ENCODE results near the gene ARMC6.

ARMC6 gene

DNA sequence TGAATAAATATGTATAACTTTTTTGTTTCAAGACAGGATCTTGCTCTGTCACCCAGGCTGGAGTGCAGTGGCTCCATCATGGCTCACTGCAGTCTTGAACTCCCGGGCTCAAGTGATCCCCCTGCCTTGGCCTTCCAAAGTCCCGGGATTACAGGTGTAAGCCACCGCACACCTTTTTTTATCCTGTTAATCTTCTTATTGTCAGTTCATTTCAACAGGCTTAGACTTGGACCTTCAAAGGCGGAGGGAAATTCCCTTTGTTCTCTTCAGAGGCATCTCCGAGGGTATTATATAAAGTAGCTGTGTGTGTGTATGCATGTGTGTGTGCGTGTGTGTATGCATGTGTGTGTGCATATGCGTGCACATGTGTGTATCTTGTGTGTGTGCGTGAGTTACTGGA lies 35.1 kb upstream of the ARMC6 start:
- no peak for TF ChIP-seq CTCF (IDR thresholded peaks at IDR 0.05; ENCODE audit: low read depth, low read length, missing control alignments)
- no peak overlapping the region for H3K4me3 ChIP-seq (ENCODE audit: low read depth, low read length)
- no peak for DNase-seq (ENCODE audit: low read depth)

- no peak overlapping the region for H3K4me3 ChIP-seq (ENCODE audit: low read depth, low read length)
- no peak for DNase-seq (ENCODE audit: low read depth)
- no peak for TF ChIP-seq CTCF (IDR thresholded peaks at IDR 0.05; ENCODE audit: low read depth, low read length, missing control alignments)
Observed at GRCh38 chr19:18999016-18999758, 34.2 kb upstream of the ARMC6 start.

- TF ChIP-seq CTCF (IDR thresholded peaks at IDR 0.05; ENCODE audit: low read depth, low read length, missing control alignments) = peak; percentile 3
- no peak overlapping the region for H3K4me3 ChIP-seq (ENCODE audit: low read depth, low read length)
- DNase-seq (ENCODE audit: low read depth) = no peak
Observed at GRCh38 chr19:18999896-19000620, 33.3 kb upstream of the ARMC6 start.

DNA sequence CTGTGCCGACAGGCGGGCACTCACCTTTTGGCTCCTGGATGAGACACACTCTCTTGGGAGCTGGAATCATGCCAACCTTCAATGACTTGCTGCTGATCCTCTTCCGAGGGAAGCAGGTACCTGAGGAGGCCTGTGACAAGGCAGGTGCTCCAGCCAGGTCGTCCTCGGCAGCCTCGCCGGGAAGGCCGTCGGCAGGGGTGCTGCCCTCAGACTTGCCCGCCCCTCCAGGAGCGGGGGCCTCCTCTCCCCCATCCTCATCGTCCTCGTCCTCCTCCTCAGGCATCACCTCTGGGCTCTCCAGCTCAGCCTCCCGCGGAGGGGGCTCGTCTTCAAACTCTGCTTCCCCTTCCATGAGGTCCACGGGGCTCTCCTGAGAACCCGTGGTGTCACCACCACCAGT lies 29.3 kb upstream of the ARMC6 start:
- no peak overlapping the region for H3K4me3 ChIP-seq (ENCODE audit: low read depth, low read length)
- DNase-seq (ENCODE audit: low read depth) = no peak
- no peak for TF ChIP-seq CTCF (IDR thresholded peaks at IDR 0.05; ENCODE audit: low read depth, low read length, missing control alignments)

- TF ChIP-seq CTCF (IDR thresholded peaks at IDR 0.05; ENCODE audit: low read depth, low read length, missing control alignments) = no peak
- no peak for DNase-seq (ENCODE audit: low read depth)
- no peak overlapping the region for H3K4me3 ChIP-seq (ENCODE audit: low read depth, low read length)
Observed at GRCh38 chr19:19006213-19006612, 27.2 kb upstream of the ARMC6 start.

DNA sequence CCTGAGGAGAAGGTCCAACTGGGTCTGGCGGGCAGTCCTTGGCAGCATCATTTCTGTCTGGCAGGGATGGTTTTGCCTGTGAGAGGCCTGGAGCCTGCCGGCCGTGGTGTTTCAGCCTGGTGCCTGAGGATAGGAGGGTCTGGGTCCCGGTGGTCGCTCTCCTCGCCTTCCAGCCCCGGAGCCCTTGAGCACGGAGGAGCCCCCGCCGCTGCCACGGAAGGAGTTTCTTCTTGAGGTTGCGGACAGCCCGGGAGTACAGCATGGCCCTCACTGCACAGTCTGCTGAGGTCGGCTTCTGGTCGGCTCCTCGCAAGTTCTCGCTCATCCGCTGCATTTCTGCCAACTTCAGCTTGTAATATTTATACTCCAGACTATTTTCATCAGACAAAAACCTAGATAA lies 23.5 kb upstream of the ARMC6 start:
- DNase-seq (ENCODE audit: low read depth) = no peak
- TF ChIP-seq CTCF (IDR thresholded peaks at IDR 0.05; ENCODE audit: low read depth, low read length, missing control alignments) = no peak
- no peak overlapping the region for H3K4me3 ChIP-seq (ENCODE audit: low read depth, low read length)

Data from GM12864 (cell line).